HL-60 (cell line): Measurements from ENCODE around the gene NRXN3.

Experiments used
- CTCF ChIP-seq: IDR thresholded peaks from one replicate; pipeline ENCODE4 v1.5.1; 2011; ENCODE audit warnings: low read length, control low read depth, inconsistent platforms; ENCODE audit not compliant: insufficient read depth
- GABPA ChIP-seq: IDR thresholded peaks from 2 replicates; pipeline ENCODE4 v1.6.1; 2012; ENCODE audit warnings: low read depth
- POLR2AphosphoS5 ChIP-seq: IDR thresholded peaks from 2 replicates; pipeline ENCODE4 v1.6.1; 2012; ENCODE audit warnings: low read depth
- REST ChIP-seq: IDR thresholded peaks from 2 replicates; pipeline ENCODE4 v1.6.1; 2012; ENCODE audit warnings: low read depth; ENCODE audit not compliant: insufficient replicate concordance
- SPI1 ChIP-seq: IDR thresholded peaks from 2 replicates; pipeline ENCODE4 v1.6.1; 2012; ENCODE audit warnings: low read depth, mild to moderate bottlenecking, borderline replicate concordance

GRCh38 chr14:79856381-79856780, 1686.2 kb downstream of the NRXN3 start:
- TF ChIP-seq CTCF (no peak), REST (no peak), POLR2AphosphoS5 (no peak), SPI1 (no peak), GABPA (no peak)
